HepG2 (cell line): ENCODE data around the gene NACC2. TPM values are rescaled to one million over a fixed set of nuclear protein-coding genes. Genes with fewer than 3 reads are reported as not detected.

Experiments used
- DNMT3B ChIP-seq: conservative IDR thresholded peaks from 2 replicates; pipeline ENCODE4 v1.6.1; 2016; ENCODE audit warnings: missing biosample characterization, control low read depth
- HMGXB3 ChIP-seq: sonication (generic); formaldehyde crosslinking; IDR thresholded peaks from 2 replicates; pipeline ENCODE4 v1.4.0; 2020; ENCODE audit warnings: missing genetic modification reagents, borderline replicate concordance
- JUNB ChIP-seq: sonication (generic); formaldehyde crosslinking; IDR thresholded peaks from 2 replicates; pipeline ENCODE4 v1.8.0; 2022; ENCODE audit warnings: missing genetic modification reagents, mild to moderate bottlenecking, borderline replicate concordance
- NAIF1 ChIP-seq: sonication (generic); formaldehyde crosslinking; IDR thresholded peaks from 2 replicates; pipeline ENCODE4 v1.5.0; 2020; ENCODE audit warnings: mild to moderate bottlenecking, missing genetic modification reagents, borderline replicate concordance
- POLR2AphosphoS2 ChIP-seq: IDR thresholded peaks from 2 replicates; pipeline ENCODE4 v1.6.1; 2011; ENCODE audit warnings: low read depth, low read length, improper control_type of control experiment
- PRDM10 ChIP-seq: sonication (generic); formaldehyde crosslinking; IDR thresholded peaks from 2 replicates; pipeline ENCODE4 v1.4.0; 2020; ENCODE audit warnings: low read depth, missing genetic modification reagents
- PRDM4 ChIP-seq: sonication (generic); formaldehyde crosslinking; IDR thresholded peaks from 2 replicates; pipeline ENCODE4 v1.9.0; 2021; ENCODE audit warnings: missing genetic modification reagents, borderline replicate concordance
- RORA ChIP-seq: sonication (generic); formaldehyde crosslinking; IDR thresholded peaks from 2 replicates; pipeline ENCODE4 v1.5.0; 2020; ENCODE audit warnings: mild to moderate bottlenecking, missing genetic modification reagents, moderate library complexity
- SAP130 ChIP-seq: IDR thresholded peaks from 2 replicates; pipeline ENCODE4 v1.6.1; 2016; ENCODE audit warnings: low read depth
- SIN3B ChIP-seq: fragments of 150-350 bp; IDR thresholded peaks from 2 replicates; pipeline ENCODE4 v1.6.1; 2014; ENCODE audit warnings: low read length
- SKI ChIP-seq: fragments of 450-650 bp; IDR thresholded peaks from one replicate; pipeline ENCODE4 v1.6.1; 2018; ENCODE audit warnings: mild to moderate bottlenecking; ENCODE audit not compliant: partially characterized antibody
- TBP ChIP-seq: sonication (generic); formaldehyde crosslinking; IDR thresholded peaks from 2 replicates; pipeline ENCODE4 v1.5.0; 2020; ENCODE audit warnings: missing genetic modification reagents
- XRCC5 ChIP-seq: fragments of 200-400 bp; formaldehyde crosslinking; optimal IDR thresholded peaks from 2 replicates; pipeline ENCODE3; 2017; ENCODE audit warnings: mild to moderate bottlenecking, low read length
- ZBTB46 ChIP-seq: sonication (generic); formaldehyde crosslinking; IDR thresholded peaks from 2 replicates; pipeline ENCODE4 v1.4.0; 2020; ENCODE audit warnings: mild to moderate bottlenecking, missing genetic modification reagents, borderline replicate concordance
- ZEB1 ChIP-seq: IDR thresholded peaks from 2 replicates; pipeline ENCODE4 v1.6.1; 2012; ENCODE audit warnings: mild to moderate bottlenecking, low read depth, inconsistent platforms; ENCODE audit not compliant: insufficient replicate concordance
- polyA plus RNA-seq, 8 experiments: library from polyadenylated mRNA; depleted of rRNA in 3 of 8; stranded (reverse) in 7 of 8; unstranded in 1 of 8; fragments of >200 nt; fragmentation: Illumina TruSeq in 4 of 8; extraction: Trizol in 4 of 8; gene quantifications; 2 replicates each; pipeline versions ENCODE4 v1.2.1 to v1.2.3, GENCODE V29; 2011 to 2016; ENCODE audit warnings: low read depth in 4 of 8, missing spikeins in 1 of 8, mixed read lengths in 1 of 8; ENCODE audit not compliant: insufficient read depth in 1 of 8
- total RNA-seq, 5 experiments: library from RNA; depleted of rRNA; stranded (reverse); fragments of >200 nt; fragmentation: Illumina TruSeq; extraction: Trizol; gene quantifications; 2 replicates each; pipeline ENCODE4 v1.2.3, GENCODE V29; 2016; ENCODE audit warnings: low read depth in 1 of 5

Gene NACC2
- total and polyA plus RNA-seq, 2 of the 13 experiments (the other 11 are each of a cell fraction or from before 2014, with no cell fraction given): 5.9 to 12.3 TPM

- 0 out of 2 replicates have a peak, but pooled peaks have one; percentile 18 for TF ChIP-seq HMGXB3 (CRISPR knock-in tag)
- TF ChIP-seq NAIF1 (CRISPR knock-in tag): 0 out of 2 replicates have a peak, but pooled peaks have one; percentile 52
- peak; percentile 1 for TF ChIP-seq XRCC5
- no peak for TF ChIP-seq PRDM10 (CRISPR knock-in tag)
- TF ChIP-seq SAP130: peak; percentile 64
- no peak for TF ChIP-seq SIN3B
- no peak for TF ChIP-seq JUNB (CRISPR knock-in tag)
- peak; percentile 52 for TF ChIP-seq SKI
- TF ChIP-seq ZBTB46 (CRISPR knock-in tag): no peak
- TF ChIP-seq TBP (CRISPR knock-in tag): no peak
- TF ChIP-seq DNMT3B (CRISPR knock-in tag): no peak
- TF ChIP-seq POLR2AphosphoS2: no peak
- no peak for TF ChIP-seq RORA
- TF ChIP-seq ZEB1: no peak
- TF ChIP-seq PRDM4 (CRISPR knock-in tag): no peak
These were observed 24.2 kb upstream of the NACC2 start (continued) for GRCh38 chr9:136119061-136119882.
